HG02884 (cell line): ENCODE data around the gene TRAP1.
"Not testable (repeated sequence)": the region's sequence is repeated elsewhere in the genome, so short reads cannot be mapped to it uniquely, and the experiment has no call there.

ENCODE experiments used
- ATAC-seq: cut with Tn5 transposase; IDR thresholded peaks from one replicate; pipeline ENCODE4 v1.9.1; 2021; ENCODE audit warnings: mild to moderate bottlenecking, moderate library complexity; ENCODE audit not compliant: unreplicated experiment

Gene TRAP1

GRCh38 chr16:3618769-3619141 lies 98.6 kb downstream of the TRAP1 start:
- no peak for ATAC-seq

GRCh38 chr16:3612510-3613466 lies 104.5 kb downstream of the TRAP1 start:
- ATAC-seq = no peak

GRCh38 chr16:3611146-3611975 lies 106.0 kb downstream of the TRAP1 start, which contains the start of gene SLX4:
Gene SLX4, minus strand, starts transcription at chr16:3611606. Its CDS starts 2,642 bp downstream, at chr16:3608964.
- peak; percentile 77 for ATAC-seq

DNA sequence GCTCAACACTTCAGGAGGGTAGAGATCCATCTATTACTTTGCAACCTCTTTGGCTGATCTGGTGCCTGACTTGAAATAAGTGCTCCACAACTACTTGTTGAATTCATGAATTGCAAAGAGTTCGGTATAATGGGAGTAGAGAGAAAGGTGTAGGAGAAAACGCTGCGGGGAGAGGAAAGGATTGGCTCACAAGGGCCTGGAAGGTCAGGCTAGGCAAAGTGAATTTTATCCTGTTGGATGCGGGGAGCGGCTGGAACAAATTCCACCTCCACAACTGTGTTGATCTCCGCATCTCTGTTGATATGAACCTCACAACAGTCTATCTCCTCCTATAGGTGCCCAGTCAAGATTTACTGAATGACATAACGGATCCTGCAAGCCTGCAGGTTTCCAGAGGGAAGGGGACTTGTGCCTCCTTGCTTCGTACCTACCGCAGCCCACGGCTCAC lies 106.6 kb downstream of the TRAP1 start:
- ATAC-seq = no peak

GRCh38 chr16:3609895-3610697 lies 107.2 kb downstream of the TRAP1 start:
- ATAC-seq = no peak

DNA sequence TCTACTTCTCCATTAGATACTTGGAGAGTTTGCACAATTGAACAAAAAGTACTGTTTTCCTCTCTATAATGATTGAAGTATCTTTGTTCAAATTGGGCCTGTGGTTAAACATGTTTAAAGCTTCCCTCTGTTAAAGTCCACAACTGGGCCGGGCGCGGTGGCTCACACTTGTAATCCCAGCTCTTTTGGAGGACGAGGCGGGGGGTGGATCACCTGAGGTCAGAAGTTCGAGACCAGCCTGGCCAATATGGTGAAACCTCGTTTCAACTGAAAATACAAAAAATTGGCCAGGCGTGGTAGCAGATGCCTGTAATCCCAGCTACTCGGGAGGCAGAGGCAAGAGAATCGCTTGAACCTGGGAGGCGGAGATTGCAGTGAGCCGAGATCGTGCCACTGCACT lies 108.3 kb downstream of the TRAP1 start:
- ATAC-seq = not testable (repeated sequence)

DNA sequence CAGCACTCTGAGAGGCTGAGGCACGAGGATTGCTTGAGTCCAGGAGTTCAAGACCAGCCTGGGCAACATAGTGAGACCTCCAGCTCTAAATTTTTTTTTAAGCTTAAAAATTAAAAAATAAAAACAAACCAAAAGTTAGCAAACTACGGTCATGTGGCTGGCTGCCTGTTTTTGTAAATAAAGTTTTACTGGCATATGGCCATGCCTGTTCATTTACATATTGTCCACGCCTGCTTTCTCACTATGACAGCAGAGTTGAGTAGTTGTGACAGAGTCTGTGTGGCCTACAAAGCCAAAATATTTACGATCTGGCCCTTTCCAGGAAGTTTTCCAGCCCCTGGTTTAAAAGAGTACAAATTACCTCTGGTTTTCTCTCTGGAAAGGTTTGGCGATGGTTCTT lies 109.3 kb downstream of the TRAP1 start:
- no peak for ATAC-seq
